ENCODE results near the gene C17orf107. TPM values are rescaled to one million over a fixed set of nuclear protein-coding genes. Genes with fewer than 3 reads are reported as not detected.
A peak's percentile ranks its signal among the peaks of the same experiment; 100 is the strongest.

C17orf107 gene
- total and polyA plus RNA-seq, 9 of the 15 experiments (the other 6 are each of a cell fraction or from before 2014, with no cell fraction given): 0.05 to 0.29 (median 0.07) TPM; not detected in 4

DNA sequence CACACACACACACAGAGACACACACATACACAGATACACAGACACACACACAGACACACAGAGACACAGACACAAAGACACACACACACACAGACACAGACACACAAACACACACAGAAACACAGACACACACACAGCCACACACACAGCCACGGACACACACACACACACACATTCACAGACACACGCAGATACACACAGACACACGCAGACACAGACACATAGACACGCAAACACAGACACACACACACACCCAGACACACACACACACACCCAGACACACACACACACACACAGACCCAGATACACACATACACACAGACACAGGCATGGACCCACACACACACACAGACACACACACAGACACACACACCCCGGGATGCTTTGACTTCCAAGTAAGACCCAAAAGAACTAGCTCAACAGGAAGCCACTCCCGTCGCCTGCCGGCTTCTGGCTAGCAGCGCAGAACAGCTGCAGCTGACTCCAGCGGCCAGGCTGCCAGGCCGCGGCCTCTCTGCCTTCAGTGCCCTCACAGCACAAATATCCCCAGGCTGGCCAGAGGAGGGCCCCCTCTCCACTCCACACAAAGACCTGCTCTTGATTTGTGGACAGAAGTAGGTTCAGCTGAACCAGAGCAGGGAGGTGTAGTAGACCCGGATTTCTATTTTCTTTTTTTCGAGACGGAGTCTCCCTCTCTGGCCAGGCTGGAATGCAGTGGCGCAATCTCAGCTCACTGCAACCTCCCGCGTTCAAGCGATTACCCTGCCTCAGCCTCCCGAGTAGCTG is 9.6 kb downstream of the C17orf107 start (continued):
- TF ChIP-seq, protein P1, sequence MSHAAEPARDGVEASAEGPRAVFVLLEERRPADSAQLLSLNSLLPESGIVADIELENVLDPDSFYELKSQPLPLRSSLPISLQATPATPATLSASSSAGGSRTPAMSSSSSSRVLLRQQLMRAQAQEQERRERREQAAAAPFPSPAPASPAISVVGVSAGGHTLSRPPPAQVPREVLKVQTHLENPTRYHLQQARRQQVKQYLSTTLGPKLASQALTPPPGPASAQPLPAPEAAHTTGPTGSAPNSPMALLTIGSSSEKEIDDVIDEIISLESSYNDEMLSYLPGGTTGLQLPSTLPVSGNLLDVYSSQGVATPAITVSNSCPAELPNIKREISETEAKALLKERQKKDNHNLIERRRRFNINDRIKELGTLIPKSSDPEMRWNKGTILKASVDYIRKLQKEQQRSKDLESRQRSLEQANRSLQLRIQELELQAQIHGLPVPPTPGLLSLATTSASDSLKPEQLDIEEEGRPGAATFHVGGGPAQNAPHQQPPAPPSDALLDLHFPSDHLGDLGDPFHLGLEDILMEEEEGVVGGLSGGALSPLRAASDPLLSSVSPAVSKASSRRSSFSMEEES (CRISPR knock-in tag; IDR thresholded peaks at IDR 0.05): no peak
- TF ChIP-seq U2AF1 (optimal IDR thresholded peaks at IDR 0.05; ENCODE audit: low read depth, low read length) (no peak), KLF16 (IDR thresholded peaks at IDR 0.05) (no peak), HOMEZ (CRISPR knock-in tag; IDR thresholded peaks at IDR 0.05) (no peak), SREBF1 (IDR thresholded peaks at IDR 0.05; ENCODE audit: borderline replicate concordance, low read depth, low read length) (no peak), TCF15 (CRISPR knock-in tag; IDR thresholded peaks at IDR 0.05) (no peak), TFAM (CRISPR knock-in tag; conservative IDR thresholded peaks at IDR 0.05) (no peak), ZNF274 (IDR thresholded peaks at IDR 0.05; ENCODE audit: borderline replicate concordance, low read depth, low read length) (no peak), SIN3B (IDR thresholded peaks at IDR 0.05; ENCODE audit: low read depth) (no peak), MTA2 (IDR thresholded peaks at IDR 0.05; ENCODE audit: low read depth) (no peak; the same call in 1 of the 2 replicates), POLR2G (IDR thresholded peaks at IDR 0.05; ENCODE audit: low read depth, low read length) (0 out of 2 replicates have a peak, but pooled peaks have one; percentile 34), CCNT2 (IDR thresholded peaks at IDR 0.05; ENCODE audit: borderline replicate concordance, extremely low read depth, insufficient read length, low read depth, low read length) (no peak), ZNF780A (CRISPR knock-in tag; IDR thresholded peaks at IDR 0.05) (no peak), RBM15 (IDR thresholded peaks at IDR 0.05; ENCODE audit: insufficient read depth, low read length) (no peak), CBX5 (IDR thresholded peaks at IDR 0.05; ENCODE audit: borderline replicate concordance, low read depth) (no peak)
- TF ChIP-seq, protein P2, sequence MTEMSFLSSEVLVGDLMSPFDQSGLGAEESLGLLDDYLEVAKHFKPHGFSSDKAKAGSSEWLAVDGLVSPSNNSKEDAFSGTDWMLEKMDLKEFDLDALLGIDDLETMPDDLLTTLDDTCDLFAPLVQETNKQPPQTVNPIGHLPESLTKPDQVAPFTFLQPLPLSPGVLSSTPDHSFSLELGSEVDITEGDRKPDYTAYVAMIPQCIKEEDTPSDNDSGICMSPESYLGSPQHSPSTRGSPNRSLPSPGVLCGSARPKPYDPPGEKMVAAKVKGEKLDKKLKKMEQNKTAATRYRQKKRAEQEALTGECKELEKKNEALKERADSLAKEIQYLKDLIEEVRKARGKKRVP (CRISPR knock-in tag; IDR thresholded peaks at IDR 0.05): no peak
- TF ChIP-seq, protein P3, sequence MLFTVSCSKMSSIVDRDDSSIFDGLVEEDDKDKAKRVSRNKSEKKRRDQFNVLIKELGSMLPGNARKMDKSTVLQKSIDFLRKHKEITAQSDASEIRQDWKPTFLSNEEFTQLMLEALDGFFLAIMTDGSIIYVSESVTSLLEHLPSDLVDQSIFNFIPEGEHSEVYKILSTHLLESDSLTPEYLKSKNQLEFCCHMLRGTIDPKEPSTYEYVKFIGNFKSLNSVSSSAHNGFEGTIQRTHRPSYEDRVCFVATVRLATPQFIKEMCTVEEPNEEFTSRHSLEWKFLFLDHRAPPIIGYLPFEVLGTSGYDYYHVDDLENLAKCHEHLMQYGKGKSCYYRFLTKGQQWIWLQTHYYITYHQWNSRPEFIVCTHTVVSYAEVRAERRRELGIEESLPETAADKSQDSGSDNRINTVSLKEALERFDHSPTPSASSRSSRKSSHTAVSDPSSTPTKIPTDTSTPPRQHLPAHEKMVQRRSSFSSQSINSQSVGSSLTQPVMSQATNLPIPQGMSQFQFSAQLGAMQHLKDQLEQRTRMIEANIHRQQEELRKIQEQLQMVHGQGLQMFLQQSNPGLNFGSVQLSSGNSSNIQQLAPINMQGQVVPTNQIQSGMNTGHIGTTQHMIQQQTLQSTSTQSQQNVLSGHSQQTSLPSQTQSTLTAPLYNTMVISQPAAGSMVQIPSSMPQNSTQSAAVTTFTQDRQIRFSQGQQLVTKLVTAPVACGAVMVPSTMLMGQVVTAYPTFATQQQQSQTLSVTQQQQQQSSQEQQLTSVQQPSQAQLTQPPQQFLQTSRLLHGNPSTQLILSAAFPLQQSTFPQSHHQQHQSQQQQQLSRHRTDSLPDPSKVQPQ (CRISPR knock-in tag; IDR thresholded peaks at IDR 0.05; ENCODE audit: borderline replicate concordance): no peak
- TF ChIP-seq, protein P4, sequence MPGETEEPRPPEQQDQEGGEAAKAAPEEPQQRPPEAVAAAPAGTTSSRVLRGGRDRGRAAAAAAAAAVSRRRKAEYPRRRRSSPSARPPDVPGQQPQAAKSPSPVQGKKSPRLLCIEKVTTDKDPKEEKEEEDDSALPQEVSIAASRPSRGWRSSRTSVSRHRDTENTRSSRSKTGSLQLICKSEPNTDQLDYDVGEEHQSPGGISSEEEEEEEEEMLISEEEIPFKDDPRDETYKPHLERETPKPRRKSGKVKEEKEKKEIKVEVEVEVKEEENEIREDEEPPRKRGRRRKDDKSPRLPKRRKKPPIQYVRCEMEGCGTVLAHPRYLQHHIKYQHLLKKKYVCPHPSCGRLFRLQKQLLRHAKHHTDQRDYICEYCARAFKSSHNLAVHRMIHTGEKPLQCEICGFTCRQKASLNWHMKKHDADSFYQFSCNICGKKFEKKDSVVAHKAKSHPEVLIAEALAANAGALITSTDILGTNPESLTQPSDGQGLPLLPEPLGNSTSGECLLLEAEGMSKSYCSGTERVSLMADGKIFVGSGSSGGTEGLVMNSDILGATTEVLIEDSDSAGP (CRISPR knock-in tag; IDR thresholded peaks at IDR 0.05): no peak
